Prostate gland (tissue), 2 donors: ENCODE data around the gene RNU7-1.

ENCODE experiments used
- CTCF ChIP-seq, 4 experiments: fragments of 200-600 bp in 2 of 4; fragments of 450-650 bp in 2 of 4; sonication (generic) in 2 of 4; IDR thresholded peaks; 1 replicate in 3 of 4; 2 replicates in 1 of 4; pipeline ENCODE4 v1.5.1; 2016 to 2019; ENCODE audit warnings: antibody characterized with exemption in 4 of 4, mild to moderate bottlenecking in 2 of 4, moderate library complexity in 2 of 4
- POLR2AphosphoS5 ChIP-seq: sonication (generic); formaldehyde crosslinking; IDR thresholded peaks from one replicate; pipeline ENCODE4 v1.6.1; 2017; ENCODE audit warnings: antibody characterized with exemption

- TF ChIP-seq CTCF (IDR thresholded peaks at IDR 0.05), result peak; percentile 81 to 97 (median 95)
- TF ChIP-seq POLR2AphosphoS5, result peak; percentile 83
These were observed 968 bp downstream of the RNU7-1 start for GRCh38 chr12:6944381-6945186.
